AG08396 (cell line): ENCODE results near the gene CCDC40.
A peak's percentile ranks its signal among the peaks of the same experiment; 100 is the strongest.
"Not testable (repeated sequence)": the region's sequence is repeated elsewhere in the genome, so short reads cannot be mapped to it uniquely, and the experiment has no call there.

Experiments
- DNase-seq: peaks from one replicate; pipeline ENCODE4 v3.0.0; 2012; ENCODE audit warnings: low spot score, mixed read lengths

Gene CCDC40

DNA sequence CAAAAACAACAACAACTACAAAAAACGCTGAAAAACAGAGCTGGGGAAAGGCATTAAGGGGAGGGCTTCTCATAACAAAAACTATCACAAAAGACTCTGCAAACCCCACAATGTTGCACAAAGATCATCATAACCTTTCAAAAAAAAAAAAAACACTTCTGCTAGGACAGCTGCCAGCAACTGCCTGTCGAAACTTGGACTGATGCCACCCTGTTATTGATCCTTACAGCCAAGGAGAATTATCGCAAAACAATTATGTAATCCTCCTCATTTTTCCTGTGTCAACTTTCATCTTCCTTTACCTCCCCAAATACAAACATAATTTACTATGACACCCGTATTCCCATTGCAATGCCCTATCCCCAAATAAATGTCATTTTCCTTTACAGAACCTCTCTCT, 9.3 kb downstream of the CCDC40 start:
- no peak for DNase-seq

DNA sequence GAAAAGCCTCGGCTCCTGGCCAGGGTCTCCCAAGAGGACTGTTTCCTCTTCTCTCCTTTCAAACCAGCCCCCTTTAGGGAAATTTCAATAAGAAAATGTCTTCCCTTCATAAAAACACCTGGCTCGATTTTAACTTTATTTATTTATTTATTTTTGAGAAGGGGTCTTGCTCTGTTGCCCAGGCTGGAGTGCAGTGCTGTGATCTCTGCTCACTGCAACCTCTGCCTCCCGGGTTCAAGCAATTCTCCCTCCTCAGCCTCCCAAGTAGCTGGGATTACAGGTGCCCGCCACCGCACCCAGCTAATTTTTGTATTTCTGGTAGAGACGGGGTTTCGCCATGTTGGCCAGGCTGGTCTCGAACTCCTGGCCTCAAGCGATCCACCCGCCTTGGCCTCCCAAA, 10.3 kb downstream of the CCDC40 start:
- not testable (repeated sequence) for DNase-seq

DNA sequence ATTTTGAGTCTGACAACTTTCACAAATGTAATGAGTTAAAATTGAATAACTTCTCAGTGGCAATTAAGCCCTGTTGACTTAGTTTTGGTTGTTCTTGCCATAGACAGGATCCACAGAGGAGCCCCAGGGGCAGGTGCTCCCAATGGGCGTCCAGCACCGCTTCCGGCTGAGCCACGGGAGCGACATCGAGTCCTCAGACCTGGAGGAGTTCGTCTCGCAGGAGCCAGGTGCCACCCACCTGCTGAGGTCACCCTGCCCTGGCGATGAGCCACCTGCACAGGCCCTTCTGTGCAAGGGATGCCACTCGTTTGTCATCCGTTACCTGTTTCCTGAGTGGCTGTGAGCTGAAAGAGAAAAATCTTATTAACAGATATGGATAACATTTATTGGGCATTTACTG, 10.7 kb downstream of the CCDC40 start:
- DNase-seq: no peak

DNA sequence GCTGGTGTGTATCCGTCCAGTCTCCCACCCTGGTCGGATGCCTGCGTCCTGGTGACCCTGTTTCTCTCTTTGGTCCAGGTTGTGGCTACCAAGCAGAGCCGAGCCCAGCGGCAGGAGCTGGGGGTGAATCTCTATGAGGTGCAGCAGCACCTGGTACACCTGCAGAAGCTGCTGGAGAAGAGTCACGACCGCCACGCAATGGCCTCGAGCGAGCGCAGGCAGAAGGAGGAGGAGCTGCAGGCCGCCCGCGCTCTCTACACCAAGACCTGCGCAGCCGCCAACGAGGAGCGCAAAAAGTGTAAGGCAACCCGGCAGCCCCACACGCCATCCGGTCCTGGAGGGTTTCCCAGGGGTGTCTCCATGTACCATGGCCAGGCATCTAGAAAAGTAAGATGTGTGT, 13.5 kb downstream of the CCDC40 start:
- DNase-seq: no peak

DNA sequence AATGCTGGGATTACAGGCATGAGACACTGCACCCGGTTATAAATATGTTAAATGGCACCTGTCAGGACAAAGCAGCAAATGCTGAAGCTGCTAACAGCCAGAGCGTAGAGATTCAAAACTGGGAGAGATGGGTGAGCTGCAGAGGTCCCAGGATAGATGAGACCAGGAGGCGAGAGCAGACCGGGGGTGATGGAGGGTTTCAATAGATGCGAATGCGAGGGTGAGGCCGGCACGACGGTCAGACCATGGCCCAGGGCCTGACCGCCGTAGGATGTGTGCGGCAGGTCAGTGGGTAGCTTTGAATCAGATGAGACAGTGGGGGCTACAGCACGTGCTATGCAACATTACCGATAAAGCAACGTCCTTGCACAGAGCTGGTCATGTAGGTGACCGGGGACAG, 14.3 kb downstream of the CCDC40 start:
- DNase-seq: no peak

DNA sequence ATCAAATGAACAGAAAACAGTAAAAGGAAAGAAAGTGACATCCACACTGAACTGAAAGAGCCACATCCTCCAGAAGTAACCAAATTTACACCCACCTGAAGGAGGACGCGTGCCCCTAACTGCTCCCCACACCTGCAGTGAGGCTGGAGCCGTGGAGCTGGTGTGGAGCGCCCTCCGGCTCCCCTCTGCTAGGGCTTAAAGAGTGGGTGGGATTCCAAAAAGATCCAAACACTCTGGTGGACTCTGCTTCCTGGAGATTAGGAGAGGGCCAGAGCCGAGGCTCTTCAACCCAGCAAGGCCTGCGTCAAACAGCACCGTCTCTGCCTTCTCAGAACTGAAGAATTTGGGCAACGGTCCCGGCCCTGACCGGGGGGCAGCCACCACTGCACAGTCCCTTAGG, 15.2 kb downstream of the CCDC40 start:
- DNase-seq: no peak

DNA sequence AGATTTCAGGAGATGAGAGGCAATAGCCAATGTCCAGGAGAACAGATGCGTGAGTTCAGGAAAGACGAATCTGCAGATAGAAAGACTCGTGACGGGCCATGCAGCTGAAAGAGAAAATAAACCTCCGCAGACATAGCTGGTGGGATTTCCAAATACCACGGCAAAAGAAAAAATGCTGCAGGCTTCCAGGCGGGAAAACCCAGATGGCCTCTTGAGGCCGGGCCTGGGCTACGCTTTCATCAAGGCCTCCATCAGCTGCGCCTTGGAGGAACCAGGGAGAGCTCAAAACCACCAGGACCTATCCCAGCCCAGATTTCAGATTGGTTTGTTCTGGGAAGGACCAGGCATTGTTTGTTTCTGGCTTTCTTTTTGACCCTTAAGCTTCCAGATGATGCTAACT, 16.7 kb downstream of the CCDC40 start:
- DNase-seq: no peak

DNA sequence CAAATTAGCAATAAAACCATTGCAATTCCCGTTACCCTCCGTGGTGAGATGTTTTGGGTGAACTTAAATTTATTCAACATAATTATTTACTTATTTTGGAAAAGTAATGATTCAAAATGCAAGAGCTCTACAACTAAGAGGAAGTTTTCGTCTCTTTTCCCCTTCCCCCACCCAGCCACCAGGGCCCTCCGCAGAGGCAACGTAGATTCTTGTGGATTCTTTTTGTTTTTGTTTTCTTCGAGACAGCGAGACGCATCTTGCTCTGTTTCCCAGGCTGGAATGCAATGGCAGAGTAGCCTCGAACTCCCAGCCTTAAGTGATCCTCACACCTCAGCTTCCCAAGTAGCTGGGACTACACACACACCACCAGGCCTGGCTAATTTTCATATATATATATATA, 19.2 kb downstream of the CCDC40 start:
- no peak for DNase-seq

DNA sequence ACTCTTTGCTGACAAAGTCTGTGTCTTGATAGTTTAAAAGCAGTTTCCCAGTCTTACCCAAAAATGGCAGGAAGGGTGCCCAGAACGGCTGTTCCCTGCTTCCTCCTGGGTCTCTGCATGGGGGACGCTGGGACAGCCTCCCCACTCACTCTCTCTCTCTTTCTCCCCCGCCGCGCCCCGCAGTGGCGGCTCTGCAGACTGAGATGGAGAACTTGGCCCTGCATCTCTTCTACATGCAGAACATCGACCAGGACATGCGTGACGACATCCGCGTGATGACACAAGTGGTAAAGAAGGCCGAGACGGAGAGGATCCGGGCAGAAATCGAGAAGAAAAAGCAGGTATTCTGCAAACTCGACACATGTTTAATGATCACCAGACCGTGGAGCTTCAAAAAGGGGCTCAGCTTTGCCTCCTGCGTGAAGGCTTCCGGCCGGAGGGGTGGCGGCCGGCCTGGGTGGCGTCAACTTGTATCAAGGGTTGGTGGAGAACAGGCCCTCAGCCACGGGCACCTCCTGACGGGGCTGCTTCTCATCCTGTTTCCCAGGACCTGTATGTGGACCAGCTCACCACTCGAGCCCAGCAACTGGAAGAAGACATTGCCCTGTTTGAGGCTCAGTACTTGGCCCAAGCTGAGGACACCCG, 22.0 kb downstream of the CCDC40 start:
- no peak for DNase-seq

DNA sequence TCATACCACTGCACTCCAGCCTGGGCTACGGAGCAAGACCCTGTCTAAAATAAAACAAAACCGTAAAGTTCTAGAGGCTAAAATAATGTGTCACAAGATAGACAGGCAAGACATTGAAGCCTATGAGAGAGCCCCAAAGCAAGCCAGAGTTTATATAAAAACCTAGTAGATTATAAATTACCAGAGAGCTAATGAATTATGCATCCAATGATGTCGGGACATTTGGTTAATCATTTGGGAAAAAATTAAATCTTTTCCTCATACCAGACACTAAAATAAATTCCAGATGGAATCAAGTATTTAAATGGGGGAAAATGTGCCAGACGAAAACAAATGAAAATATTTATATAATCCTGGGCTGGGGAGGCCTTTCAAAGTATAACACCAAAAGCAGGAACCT, 24.2 kb downstream of the CCDC40 start:
- DNase-seq: no peak

DNA sequence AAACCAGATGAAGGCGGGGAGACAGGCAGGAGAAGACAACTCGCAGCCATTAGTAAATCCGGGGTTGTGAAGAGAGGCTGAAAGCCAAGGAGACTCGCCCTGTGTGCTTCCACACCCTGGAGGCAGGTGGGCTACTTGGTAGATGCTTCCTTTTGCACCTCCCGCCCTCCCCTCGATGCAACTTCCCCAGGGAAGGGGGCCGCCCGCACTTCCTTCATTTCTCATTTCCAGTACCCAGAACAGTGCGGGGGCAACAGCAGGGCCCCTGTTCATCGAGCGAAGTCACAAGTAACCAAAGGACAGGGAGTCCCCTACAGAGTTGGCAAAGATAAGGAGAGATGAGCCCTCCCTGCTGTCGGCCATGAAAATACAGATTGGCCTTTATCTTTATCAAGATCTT, 25.0 kb downstream of the CCDC40 start:
- DNase-seq: no peak

DNA sequence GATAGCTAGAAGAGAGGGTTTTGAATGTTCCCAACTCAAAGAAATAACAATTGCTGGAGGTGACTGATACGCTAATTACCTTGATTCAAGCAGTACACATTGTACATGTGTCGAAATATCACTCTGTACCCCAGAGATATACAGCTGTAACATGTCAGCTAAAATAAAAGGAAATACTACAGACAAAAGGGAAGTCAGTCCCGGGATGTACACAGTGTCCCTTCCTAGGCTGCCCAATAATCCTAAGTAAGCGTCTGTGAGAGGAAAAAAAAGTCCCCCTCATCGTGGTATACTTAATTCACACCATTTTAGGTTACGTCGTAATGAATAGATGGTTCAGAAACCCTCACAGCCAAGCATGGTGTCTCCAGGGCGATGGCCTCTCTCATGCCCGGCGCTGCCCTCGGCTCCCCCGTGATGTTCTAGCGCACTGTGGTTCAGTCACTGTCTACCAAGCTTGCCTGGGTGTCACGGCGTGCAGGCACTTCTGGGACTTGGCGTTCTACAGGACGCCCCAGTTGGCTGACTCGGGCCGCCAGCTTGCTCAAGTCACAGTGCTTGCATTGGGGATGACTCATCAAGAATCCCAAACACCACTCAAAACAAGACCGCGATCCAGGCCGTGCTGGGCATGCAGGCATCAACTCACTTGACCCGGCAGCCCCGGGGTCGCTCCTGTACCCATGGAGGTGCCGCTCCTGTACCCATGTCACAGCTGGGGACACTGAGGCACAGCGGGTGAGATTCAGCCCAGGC, 27.6 kb downstream of the CCDC40 start:
- DNase-seq: peak; percentile 90

DNA sequence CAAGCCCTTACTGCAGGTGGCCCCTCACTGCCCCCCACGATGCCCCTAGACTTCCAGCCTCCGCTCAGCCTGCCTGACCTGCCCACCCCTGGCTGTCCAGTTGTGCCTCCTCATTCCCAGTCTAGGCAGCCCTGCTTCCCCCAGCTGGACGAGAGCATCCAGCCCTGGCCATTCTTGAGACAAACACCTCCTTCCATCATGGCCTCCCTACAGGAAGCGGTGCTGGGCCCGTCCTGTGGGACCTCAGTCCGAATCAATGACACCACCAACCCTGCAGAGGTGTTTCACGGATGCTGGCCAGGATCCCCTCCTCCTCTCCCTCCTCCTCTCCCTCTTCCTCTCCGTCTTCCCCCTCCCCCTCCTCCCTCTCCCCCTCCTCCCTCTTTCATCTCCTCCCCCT, 28.3 kb downstream of the CCDC40 start:
- DNase-seq: no peak

DNA sequence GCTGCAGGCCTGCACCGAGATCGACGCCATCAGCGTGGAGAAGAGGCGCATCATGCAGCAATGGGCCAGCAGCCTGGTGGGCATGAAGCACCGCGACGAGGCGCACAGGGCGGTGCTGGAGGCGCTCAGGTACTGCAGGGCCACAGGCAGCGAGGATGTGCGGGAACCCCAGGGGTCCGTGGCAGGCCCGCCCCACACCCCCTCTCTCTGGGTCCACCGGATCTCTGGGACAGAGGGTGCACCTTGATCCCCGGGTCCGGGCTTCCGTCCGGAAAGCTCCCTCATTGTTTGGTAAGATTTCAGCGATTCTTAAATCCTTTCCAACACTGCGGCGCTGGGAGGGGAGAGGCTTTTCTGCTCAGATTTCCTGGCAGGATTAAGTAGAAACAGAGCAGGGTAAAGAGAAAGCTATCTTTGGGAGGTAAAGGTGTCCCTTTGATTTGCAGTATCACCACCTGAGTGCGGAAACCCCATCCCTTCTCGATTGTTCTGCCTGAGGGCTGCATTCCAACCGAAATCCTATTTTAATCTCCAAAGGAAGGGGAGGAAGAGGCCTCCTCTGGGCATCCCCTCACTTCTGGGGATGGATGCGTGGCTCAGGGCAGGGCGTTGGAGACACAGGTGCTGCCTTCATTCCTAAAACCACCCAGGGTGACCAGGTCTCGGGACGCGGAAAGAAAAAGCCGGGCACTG, 29.2 kb downstream of the CCDC40 start:
- DNase-seq: no peak

DNA sequence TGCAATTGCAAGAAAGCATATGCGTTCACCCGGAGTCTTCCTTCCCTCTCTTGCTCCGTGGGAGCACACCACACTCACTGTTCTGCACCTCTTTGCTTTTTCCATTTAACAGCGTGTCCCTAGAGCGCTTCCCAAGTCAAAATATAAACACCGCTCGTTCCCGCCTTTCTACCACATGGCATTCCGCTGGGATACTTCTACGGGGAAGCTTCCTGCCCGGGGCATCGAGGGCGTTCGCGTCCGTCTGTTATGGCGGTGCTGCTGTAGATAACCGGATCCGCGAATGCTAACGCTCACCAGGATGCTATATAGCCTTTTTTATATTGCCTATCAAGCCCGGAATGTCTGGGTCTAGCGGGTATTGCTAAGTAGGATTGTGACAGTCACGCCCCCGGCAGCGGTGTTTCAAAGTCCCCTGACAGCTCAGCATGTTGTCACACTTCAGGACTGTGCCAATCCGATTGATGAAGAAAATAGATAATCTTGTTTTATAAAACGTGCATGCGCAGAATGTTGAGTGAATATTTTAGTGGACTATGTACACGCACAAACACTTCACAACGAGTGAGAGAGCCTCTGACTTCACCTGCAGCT, 31.0 kb downstream of the CCDC40 start:
- DNase-seq: no peak

DNA sequence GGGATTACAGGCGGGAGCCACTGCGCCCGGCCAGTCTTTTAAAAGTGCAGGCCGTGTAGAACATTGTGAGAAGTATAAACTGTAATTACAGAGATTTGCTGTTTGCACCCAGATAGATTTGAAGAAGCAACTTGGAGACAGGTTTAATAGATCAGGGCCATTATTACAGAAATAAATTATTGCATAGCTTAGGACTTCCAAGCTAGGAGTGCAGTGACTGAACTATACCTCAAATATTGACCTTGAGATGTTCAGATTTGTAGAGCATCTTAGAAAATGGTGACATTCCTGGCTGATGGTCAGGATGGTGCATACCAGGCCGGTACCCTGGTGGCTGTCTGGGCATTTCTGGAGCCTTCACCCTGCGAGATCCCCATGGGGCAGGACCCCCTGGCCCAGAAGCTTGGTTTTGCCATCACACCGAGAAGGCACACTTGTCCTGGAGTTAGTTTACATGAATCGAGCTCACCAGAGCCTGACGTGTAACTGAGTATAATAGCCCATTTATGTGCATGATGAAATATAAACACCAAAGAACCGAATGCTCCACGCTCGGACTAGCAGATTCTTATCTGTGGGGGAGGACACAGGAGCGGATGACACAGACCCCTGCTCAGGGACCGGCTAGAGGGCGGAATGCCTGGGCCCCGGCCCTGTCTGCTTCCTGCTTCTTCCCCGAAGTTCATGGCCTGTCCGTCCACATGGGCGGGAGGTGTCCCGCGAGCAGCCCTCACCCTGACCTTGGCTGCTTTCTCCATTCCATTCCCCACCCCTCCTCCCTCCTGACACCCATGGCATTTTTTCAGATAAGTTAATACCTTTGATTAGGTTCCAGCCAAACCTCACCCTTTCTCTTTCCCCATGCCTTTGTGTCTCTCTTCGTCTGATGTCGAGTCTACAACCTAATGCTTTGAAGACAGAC, 32.1 kb downstream of the CCDC40 start:
- DNase-seq: peak; percentile 79

DNA sequence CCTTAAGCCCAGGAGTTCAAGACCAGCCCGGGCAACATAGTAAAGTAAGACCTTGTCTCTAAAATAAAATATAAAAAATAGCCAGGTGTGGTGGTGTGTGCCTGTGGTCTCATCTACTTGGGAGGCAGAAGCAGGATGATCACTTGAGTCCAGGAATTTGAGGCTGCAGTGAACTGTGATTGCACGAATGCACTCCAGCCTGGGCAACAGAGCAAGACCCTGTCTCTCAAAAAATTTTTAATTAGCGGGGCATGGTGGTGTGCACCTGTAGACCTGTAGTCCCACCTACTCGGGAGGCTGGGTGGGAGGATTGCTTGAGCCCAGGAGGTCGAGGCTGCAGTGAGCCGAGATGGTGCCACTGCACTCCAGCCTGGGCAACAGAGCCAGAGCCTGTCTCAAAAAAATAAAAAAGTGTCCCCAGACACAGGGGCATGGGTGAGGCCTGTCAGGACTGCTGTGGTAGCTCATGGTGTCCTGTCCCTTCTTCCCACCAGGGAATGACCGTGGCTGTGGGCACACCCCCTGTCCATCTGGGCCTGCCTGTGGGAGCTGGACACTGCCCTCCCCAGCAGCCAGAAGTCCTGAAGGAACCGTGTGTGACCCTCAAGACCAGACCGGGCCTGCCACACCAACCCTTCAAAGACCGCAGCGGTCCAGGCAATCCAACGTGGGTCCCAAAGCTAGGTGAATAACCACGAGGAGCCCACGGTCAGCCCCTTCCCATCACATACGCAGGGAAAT, 34.1 kb downstream of the CCDC40 start:
- peak; percentile 42 for DNase-seq

DNA sequence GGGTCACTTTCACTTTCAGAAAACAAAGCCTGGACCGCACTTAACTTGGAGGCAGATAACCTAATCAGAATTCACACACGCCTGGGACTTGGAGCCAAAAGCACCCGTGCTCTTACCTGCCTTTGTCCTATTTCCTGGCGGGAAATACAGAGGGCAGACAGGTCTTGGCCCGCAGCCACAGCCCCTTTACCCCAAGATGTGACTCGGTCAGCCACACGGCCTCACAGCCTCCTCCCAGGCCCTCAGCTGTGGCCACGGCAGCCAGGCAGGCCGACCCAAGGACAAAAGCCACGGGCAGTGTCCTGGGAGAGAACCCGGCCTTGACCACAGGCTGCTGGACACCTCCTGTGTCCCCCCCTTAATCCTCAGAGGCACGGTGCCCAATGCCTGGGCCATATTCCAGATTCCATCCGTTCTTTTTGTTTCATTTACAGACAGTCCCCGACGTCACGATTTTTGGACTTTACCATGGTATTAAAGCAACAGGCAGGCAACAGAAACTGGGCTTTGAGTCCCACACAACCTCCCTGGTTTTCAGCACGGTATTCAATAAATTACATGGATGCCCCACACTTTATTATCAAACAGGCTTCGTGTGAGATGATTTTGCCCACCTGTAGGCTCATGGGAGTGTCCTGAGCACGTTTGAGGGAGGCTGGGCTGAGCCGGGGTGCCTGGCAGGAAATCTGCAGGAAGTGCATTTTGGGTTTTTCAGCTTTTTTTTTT, 34.8 kb downstream of the CCDC40 start:
- DNase-seq: peak; percentile 67

DNA sequence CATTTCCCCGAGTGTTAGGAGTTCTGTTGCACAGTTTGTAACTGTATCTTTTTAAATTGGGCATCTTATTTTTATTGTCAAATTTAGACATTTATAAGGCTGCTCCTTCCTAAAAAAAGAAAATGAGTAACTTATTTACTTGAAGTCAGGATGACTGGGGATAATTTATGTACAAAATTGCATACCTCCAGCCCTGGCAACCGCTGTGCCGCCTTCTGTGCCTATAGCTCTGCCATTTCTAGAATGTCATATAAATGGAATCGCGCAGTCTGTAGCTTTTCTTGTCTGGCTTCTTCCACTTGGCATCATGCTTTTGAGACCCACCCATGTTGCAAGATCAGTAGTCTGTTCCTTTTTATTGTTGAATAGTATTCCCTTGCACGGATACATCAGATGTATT, 36.0 kb downstream of the CCDC40 start:
- DNase-seq: no peak

DNA sequence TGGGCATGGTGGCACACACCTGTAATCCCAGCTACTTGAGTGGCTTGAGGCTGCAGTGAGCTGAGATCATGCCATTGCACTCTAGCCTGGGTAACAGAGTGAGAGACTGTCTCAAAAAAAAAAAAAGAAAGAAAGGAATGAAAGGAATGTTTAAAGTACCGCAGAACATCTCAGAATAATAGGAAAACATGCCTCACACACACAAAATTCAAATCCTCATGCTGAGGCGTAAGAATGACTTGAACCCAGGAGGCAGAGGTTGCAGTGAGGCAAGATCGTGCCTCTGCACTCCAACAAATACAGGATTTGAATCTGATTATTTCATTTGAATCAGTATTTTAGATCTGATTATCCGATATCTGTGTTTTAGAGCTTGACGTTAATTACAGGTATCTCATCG, 43.6 kb downstream of the CCDC40 start:
- no peak for DNase-seq

DNA sequence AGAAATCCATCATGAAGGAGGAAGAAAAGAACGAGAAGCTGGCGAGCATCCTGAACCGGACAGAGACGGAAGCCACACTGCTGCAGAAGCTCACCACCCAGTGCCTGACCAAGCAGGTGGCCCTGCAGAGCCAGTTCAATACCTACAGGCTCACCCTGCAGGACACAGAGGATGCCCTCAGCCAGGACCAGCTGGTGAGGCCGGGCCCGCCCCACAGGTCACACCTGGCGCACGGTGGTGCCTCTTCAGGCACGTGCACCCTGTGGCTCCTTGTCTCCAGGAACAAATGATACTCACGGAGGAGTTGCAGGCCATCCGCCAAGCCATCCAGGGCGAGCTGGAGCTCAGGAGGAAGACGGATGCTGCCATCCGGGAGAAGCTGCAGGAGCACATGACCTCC, 45.2 kb downstream of the CCDC40 start:
- DNase-seq: no peak
